Retinal pigment epithelial cell (primary cell): ENCODE data around the gene MSMP.

Source experiments
- DNase-seq: peaks from one replicate; pipeline ENCODE4 v3.0.0-alpha.2; 2010; ENCODE audit warnings: low read depth
- H3K4me3 ChIP-seq: 2 replicates; pipeline ENCODE4 v1.5.1; 2011; ENCODE audit warnings: mild to moderate bottlenecking, low read length, control low read depth, moderate library complexity
- CTCF ChIP-seq: conservative IDR thresholded peaks from 2 replicates; pipeline ENCODE4 v1.5.1; 2011; ENCODE audit warnings: low read depth, low read length, control low read depth, inconsistent platforms

MSMP gene

GRCh38 chr9:35754264-35754663 lies at the start of gene MSMP:
Gene MSMP, minus strand, starts transcription at chr9:35754276. Its CDS starts 147 bp downstream, at chr9:35754129.
- no peak for TF ChIP-seq CTCF
- H3K4me3 ChIP-seq = no peak within 1 kb of the TSS
- no peak for DNase-seq

GRCh38 chr9:35801328-35802128 lies 47.5 kb upstream of the MSMP start:
- no peak for DNase-seq
- TF ChIP-seq CTCF = no peak
- no peak overlapping the region for H3K4me3 ChIP-seq

DNA sequence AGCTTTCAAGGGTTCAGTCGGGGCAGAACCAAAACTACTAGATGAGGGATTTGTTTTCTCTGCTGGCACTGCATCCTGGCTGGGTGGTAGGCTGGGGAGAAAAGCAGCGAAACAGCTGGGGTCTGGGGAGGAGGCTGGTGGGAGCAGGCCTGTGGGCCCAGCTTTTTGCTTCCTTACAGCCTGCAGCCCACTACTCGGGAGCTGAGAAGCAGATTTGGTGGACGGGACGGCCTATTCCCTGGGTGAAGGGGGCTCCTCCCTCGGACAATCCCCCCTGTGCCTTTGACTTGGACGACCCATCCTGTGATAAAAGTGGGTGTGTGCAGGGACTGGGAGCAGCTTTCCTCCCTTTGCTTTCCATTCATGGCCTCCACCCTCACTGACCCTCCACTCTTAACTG lies 46.5 kb upstream of the MSMP start:
- no peak for TF ChIP-seq CTCF
- no peak overlapping the region for H3K4me3 ChIP-seq
- DNase-seq = no peak

GRCh38 chr9:35798658-35799374 lies 44.7 kb upstream of the MSMP start:
- no peak overlapping the region for H3K4me3 ChIP-seq
- TF ChIP-seq CTCF = no peak
- no peak for DNase-seq

- DNase-seq = no peak
- TF ChIP-seq CTCF = no peak
- H3K4me3 ChIP-seq = no peak overlapping the region
Observed at GRCh38 chr9:35797311-35798109, 43.4 kb upstream of the MSMP start.

DNA sequence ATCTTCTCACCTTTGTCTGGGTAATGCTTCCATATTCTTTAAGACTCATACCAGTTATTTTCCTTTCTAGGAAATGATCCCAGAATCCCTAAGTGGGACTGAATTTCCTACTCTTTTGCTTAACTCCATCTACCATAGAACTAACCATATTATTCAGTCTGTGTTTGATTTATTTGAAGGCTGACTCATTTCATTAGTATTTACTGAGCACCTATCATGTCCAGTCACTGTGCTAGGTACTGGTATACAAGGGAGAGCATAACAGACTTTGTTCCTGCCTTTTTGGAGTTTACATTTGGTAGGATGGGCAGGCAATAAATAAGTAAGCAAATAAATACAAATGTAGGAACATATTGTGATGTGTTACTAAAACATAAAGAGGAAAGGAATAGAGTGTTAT lies 41.6 kb upstream of the MSMP start:
- TF ChIP-seq CTCF = no peak
- no peak overlapping the region for H3K4me3 ChIP-seq
- no peak for DNase-seq
